Activated naive CD4-positive, alpha-beta T cell treated with anti-CD3 and anti-CD28 coated beads, Interleukin-2, amount 10 ng/mL, durations not matched to agents 7 days and 5 days (primary cell): ENCODE results near the gene TDRKH.
A peak's percentile ranks its signal among the peaks of the same experiment; 100 is the strongest.

Experiments
- CTCF ChIA-PET: fragments of 350-600 bp; sonication (Branson Sonifier 250); formaldehyde crosslinking; loops from one replicate; lab custom pipeline; 2021; ENCODE audit warnings: antibody characterized with exemption; lab: Charles Lee
- DNase-seq: peaks from one replicate; pipeline ENCODE4 v3.0.0-alpha.2; 2020
- H3K27ac Mint-ChIP-seq: one replicate; pipeline ENCODE4 v1.8.0; 2021; ENCODE audit warnings: mild to moderate bottlenecking, moderate library complexity, mixed read lengths
- H3K27me3 Mint-ChIP-seq: one replicate; pipeline ENCODE4 v1.8.0; 2021; ENCODE audit warnings: mild to moderate bottlenecking, mixed read lengths
- H3K36me3 Mint-ChIP-seq: one replicate; pipeline ENCODE4 v1.8.0; 2021; ENCODE audit warnings: mixed read lengths
- H3K4me1 Mint-ChIP-seq: one replicate; pipeline ENCODE4 v1.8.0; 2021; ENCODE audit warnings: mixed read lengths
- H3K4me3 Mint-ChIP-seq: one replicate; pipeline ENCODE4 v1.8.0; 2021; ENCODE audit warnings: mild to moderate bottlenecking, moderate library complexity, mixed read lengths
- H3K9me3 Mint-ChIP-seq: one replicate; pipeline ENCODE4 v1.8.0; 2021; ENCODE audit warnings: mixed read lengths

TDRKH gene

GRCh38 chr1:151816548-151817352 is 26.4 kb upstream of the TDRKH start:
- Mint-ChIP-seq H3K4me3 (no peak overlapping the region), H3K4me1 (peaks cover 50% of the 10 kb centered on the region), H3K9me3 (no peaks in the 10 kb centered on the region), H3K27me3 (peaks cover 8% of the 10 kb centered on the region), H3K27ac (peak overlapping the region; percentile 22), H3K36me3 (no peaks in the 10 kb centered on the region)
- DNase-seq = no peak
- CTCF ChIA-PET = interaction anchor here (1.0 kb wide), 1 partner anchor 11 kb away, joined by 3 read pairs; no protein-coding TSS in a partner anchor

- H3K27ac Mint-ChIP-seq = peak overlapping the region; percentile 47
- H3K36me3 Mint-ChIP-seq = no peaks in the 10 kb centered on the region
- H3K9me3 Mint-ChIP-seq = no peaks in the 10 kb centered on the region
- peak; percentile 58 for DNase-seq
- CTCF ChIA-PET = interaction anchor here (0.5 to 1.0 kb wide), 2 partner anchors 12 to 206 kb away, joined by 3 read pairs; no protein-coding TSS in a partner anchor
- peaks cover 14% of the 10 kb centered on the region for H3K27me3 Mint-ChIP-seq
- H3K4me1 Mint-ChIP-seq = peaks cover 42% of the 10 kb centered on the region
- peak overlapping the region; percentile 29 for H3K4me3 Mint-ChIP-seq
Observed at GRCh38 chr1:151815716-151816327, 25.5 kb upstream of the TDRKH start.

- no peak overlapping the region for H3K27ac Mint-ChIP-seq
- CTCF ChIA-PET = interaction anchor here (0.5 to 1.0 kb wide), 3 partner anchors 21 to 300 kb away, joined by 3 read pairs; no protein-coding TSS in a partner anchor
- H3K27me3 Mint-ChIP-seq = peaks cover 14% of the 10 kb centered on the region
- no peak overlapping the region for H3K4me3 Mint-ChIP-seq
- H3K4me1 Mint-ChIP-seq = peaks cover 34% of the 10 kb centered on the region
- no peak for DNase-seq
- no peaks in the 10 kb centered on the region for H3K36me3 Mint-ChIP-seq
- no peaks in the 10 kb centered on the region for H3K9me3 Mint-ChIP-seq
Observed at GRCh38 chr1:151814971-151815545, 24.8 kb upstream of the TDRKH start.

GRCh38 chr1:151814426-151814825 is 24.1 kb upstream of the TDRKH start:
- CTCF ChIA-PET = interaction anchor here (1.0 kb wide), 1 partner anchor 22 kb away, joined by 3 read pairs; no protein-coding TSS in a partner anchor

GRCh38 chr1:151813271-151813977 is 23.1 kb upstream of the TDRKH start:
- Mint-ChIP-seq H3K27ac (no peak overlapping the region), H3K4me1 (peaks cover 28% of the 10 kb centered on the region), H3K36me3 (no peaks in the 10 kb centered on the region), H3K9me3 (no peaks in the 10 kb centered on the region), H3K27me3 (peaks cover 14% of the 10 kb centered on the region), H3K4me3 (no peak overlapping the region)
- CTCF ChIA-PET = interaction anchor here (1.6 kb wide), 1 partner anchor 23 kb away, joined by 3 read pairs; no protein-coding TSS in a partner anchor
- no peak for DNase-seq

More at GRCh38 chr1:151814426-151814825, 24.1 kb upstream of the TDRKH start:
- H3K4me3 Mint-ChIP-seq = no peak overlapping the region
- peaks cover 14% of the 10 kb centered on the region for H3K27me3 Mint-ChIP-seq
- DNase-seq = no peak
- peaks cover 28% of the 10 kb centered on the region for H3K4me1 Mint-ChIP-seq
- no peaks in the 10 kb centered on the region for H3K9me3 Mint-ChIP-seq
- H3K36me3 Mint-ChIP-seq = no peaks in the 10 kb centered on the region
- H3K27ac Mint-ChIP-seq = no peak overlapping the region

GRCh38 chr1:151811181-151811580 is 20.9 kb upstream of the TDRKH start:
- Mint-ChIP-seq H3K27ac (no peak overlapping the region), H3K36me3 (no peaks in the 10 kb centered on the region), H3K27me3 (peaks cover 25% of the 10 kb centered on the region), H3K9me3 (no peaks in the 10 kb centered on the region), H3K4me1 (peaks cover 20% of the 10 kb centered on the region), H3K4me3 (no peak overlapping the region)
- CTCF ChIA-PET = interaction anchor here (1.2 to 1.3 kb wide), 2 partner anchors 9 to 76 kb away, joined by 3 to 4 read pairs; no protein-coding TSS in a partner anchor
- no peak for DNase-seq

GRCh38 chr1:151809985-151810556 is 19.8 kb upstream of the TDRKH start:
- Mint-ChIP-seq H3K4me1 (peaks cover 9% of the 10 kb centered on the region), H3K9me3 (no peaks in the 10 kb centered on the region), H3K4me3 (no peak overlapping the region), H3K36me3 (no peaks in the 10 kb centered on the region), H3K27me3 (peaks cover 33% of the 10 kb centered on the region), H3K27ac (no peak overlapping the region)
- no peak for DNase-seq
- CTCF ChIA-PET = no interaction called here

GRCh38 chr1:151809290-151809984 is 19.1 kb upstream of the TDRKH start:
- Mint-ChIP-seq H3K27ac (no peak overlapping the region), H3K9me3 (no peaks in the 10 kb centered on the region), H3K36me3 (no peaks in the 10 kb centered on the region), H3K27me3 (peaks cover 40% of the 10 kb centered on the region), H3K4me3 (no peak overlapping the region), H3K4me1 (peaks cover 6% of the 10 kb centered on the region)
- CTCF ChIA-PET = no interaction called here
- no peak for DNase-seq

- no peak for DNase-seq
- Mint-ChIP-seq H3K4me1 (peaks cover 3% of the 10 kb centered on the region), H3K27ac (no peak overlapping the region), H3K36me3 (no peaks in the 10 kb centered on the region), H3K9me3 (no peaks in the 10 kb centered on the region), H3K27me3 (peaks cover 48% of the 10 kb centered on the region), H3K4me3 (no peak overlapping the region)
- CTCF ChIA-PET = interaction anchor here (1.2 kb wide), 1 partner anchor 18 kb away, joined by 3 read pairs; the partner anchor contains the start of gene TDRKH
Observed at GRCh38 chr1:151807766-151808165, 17.5 kb upstream of the TDRKH start.

- Mint-ChIP-seq H3K36me3 (no peaks in the 10 kb centered on the region), H3K4me3 (no peak overlapping the region), H3K4me1 (no peaks in the 10 kb centered on the region), H3K27ac (no peak overlapping the region), H3K27me3 (peaks cover 47% of the 10 kb centered on the region), H3K9me3 (no peaks in the 10 kb centered on the region)
- CTCF ChIA-PET = interaction anchor here (1.2 kb wide), 1 partner anchor 17 kb away, joined by 3 read pairs; the partner anchor contains the start of gene TDRKH
- DNase-seq = no peak
Observed at GRCh38 chr1:151807131-151807530, 16.8 kb upstream of the TDRKH start.

- Mint-ChIP-seq H3K27me3 (peaks cover 49% of the 10 kb centered on the region), H3K27ac (no peak overlapping the region), H3K9me3 (no peaks in the 10 kb centered on the region), H3K4me1 (no peaks in the 10 kb centered on the region), H3K4me3 (no peak overlapping the region), H3K36me3 (no peaks in the 10 kb centered on the region)
- no peak for DNase-seq
- CTCF ChIA-PET = no interaction called here
Observed at GRCh38 chr1:151806170-151806569, 15.9 kb upstream of the TDRKH start.

GRCh38 chr1:151805066-151805820 is 14.9 kb upstream of the TDRKH start, which contains the start of gene LINGO4:
Gene LINGO4, minus strand, starts transcription at chr1:151805419. Its CDS starts 2,715 bp downstream, at chr1:151802704.
- no peak within 1 kb of the TSS for H3K4me3 Mint-ChIP-seq
- H3K27me3 Mint-ChIP-seq = peaks cover 56% of the 10 kb centered on the region
- H3K4me1 Mint-ChIP-seq = peaks cover 5% of the 10 kb centered on the region
- H3K9me3 Mint-ChIP-seq = no peaks in the 10 kb centered on the region
- no peaks in the 10 kb centered on the region for H3K36me3 Mint-ChIP-seq
- CTCF ChIA-PET = no interaction called here
- H3K27ac Mint-ChIP-seq = no peak within 1 kb of the TSS
- no peak for DNase-seq
